GM21515 (cell line): Measurements from ENCODE around the gene MYMK.

Source experiments
- ATAC-seq: cut with Tn5 transposase; IDR thresholded peaks from one replicate; pipeline ENCODE4 v1.9.1; 2021; ENCODE audit not compliant: unreplicated experiment

Gene MYMK

DNA sequence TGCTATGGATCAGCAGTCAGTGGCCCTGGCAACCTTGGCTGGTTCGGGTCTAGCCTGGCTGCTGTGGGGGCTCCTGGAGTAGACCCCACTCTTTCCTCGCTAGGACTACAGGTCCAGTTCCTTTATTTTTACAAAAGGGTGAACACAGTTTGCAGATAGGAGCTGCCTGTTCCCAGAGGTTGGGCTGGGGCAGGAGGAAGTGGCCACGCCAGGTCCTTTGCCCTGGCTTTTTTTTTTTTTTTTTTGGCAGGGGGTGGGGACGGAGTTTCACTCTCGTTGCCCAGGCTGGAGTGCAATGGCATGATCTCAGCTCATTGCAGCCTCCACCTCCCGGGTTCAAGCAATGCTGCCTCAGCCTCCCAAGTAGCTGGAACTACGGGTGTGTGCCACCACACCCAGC lies 53.8 kb downstream of the MYMK start:
- no peak for ATAC-seq

DNA sequence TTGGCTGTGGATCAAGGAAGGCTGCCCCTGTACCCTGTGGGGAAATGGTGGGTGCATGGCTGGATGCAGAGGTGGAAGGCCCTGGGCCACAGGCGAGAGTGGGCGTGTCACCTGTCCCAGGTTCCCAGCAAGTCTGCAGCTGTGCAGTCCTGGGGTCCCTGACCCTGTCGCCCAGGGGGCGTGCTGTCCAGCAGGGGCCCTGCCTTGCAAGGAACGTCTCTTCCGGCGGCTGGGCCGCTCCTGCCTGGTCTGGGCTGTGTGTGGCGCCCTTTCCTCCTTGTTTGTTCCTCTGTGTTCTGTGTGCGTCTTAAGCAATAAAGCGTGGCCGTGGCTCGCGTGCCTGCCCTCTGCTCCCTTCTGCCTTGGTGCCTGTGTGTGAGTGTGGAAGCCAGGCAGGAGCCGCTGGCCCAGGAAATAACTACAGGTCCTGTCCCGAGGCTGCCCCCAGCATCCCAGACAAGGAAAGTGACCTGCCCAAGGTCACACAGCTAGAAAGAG lies 54.3 kb downstream of the MYMK start:
- no peak for ATAC-seq

DNA sequence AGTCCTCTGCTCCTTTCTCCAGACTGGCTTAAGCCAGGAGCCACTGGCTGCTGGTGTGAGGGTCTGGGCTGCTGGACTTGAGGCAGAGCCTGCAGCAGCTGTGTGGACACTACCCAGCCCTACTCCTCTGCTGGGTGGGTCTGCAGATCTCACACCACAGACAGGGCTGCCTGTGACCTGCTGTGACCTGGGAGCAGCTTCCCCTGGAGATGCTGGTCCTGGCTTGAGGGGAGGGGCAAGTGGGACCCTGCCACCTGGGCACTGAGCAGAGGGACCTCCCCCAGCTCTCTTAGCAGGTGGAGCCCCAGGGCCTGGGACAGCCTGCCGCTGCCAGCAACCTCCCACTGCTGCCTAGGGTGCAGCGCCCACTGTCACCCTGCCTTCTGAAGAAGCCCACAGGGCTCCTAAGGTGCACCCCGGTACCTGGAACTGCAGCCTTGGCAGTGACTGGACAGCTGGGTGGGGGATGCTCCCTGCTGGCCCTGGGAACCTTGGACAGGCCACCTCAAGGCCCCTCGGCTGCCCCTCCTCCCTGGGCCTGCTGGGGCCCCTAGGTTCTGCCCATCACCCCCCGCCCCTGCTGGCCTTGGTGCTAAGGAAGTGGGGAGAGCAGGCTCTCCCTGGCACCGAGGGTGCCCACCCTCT lies 55.9 kb downstream of the MYMK start:
- ATAC-seq: no peak

DNA sequence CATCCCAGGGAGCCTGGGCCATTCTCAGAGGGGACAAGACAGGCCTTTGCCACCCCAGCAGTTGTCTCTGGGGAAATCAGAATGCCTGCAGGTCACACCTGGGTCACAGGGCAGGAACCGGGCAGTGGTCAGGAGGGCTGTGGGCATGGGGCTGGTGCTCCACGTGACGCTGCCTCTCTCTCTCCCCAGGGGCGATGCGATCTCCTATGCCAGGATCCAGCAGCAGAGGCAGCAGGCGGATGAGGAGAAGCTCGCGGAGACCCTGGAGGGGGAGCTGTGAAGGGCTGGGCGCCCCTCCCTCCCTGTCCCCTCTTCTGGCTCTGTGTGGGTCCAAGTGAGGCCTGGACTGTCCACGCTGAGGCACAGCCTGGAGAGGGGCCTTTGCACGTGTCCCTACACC lies 56.4 kb downstream of the MYMK start:
- ATAC-seq: no peak

DNA sequence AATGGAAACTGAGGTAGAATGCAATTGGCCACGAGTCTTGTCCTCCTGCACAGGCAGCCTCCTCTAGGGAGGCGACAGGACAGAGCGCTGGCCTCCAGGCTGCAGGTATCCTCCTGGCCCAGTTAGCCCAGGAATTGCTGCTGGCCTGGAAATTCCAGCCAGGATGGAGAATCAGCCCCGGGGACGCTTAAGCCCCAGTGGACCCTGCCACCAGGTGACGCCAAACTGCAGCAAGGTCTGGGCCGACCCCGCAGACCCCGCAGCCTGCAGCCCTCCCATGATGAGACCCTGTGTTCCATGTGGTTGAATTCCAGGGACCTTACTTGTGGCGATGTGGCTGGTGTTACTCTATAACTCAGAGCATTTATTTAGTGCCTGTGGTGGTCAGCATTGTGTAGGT lies 57.7 kb downstream of the MYMK start:
- no peak for ATAC-seq

DNA sequence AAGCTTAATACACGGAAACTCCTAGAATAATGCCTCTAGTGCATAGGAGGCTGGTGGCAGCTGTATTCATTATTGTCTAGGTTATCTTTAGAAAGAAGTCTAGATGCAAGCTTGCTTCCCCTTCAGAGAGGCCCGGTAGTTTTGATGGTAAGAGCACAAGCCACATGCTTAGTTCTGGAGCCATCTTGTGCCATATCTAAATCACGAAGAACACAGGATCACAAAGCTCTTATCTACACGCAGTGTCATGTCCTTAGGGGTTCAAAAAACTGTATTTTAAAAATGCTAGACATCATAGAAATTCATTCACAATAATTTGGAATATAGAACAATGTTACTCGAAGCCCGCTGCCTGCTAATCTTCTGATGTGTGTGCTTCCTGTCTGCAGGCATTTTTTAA lies 58.8 kb downstream of the MYMK start:
- no peak for ATAC-seq

DNA sequence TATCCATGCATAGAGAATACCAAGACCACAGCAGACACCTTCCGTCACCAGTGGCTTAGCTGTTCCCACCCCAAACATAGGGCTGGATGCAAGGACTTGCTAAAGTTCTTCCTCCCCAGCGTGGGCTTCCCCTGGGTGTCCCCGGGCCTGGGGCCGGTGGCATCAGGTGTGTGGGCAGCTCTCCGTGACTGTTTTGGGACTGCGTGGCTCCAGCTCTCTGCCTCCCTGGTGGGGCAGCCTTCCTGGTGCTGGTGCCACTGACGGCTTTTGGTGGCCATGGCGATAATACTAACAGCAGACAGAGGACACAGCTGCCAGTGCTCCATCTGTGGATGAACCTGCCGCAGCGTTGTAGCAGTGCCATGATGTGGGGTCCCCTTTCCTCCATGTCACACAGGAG lies 60.1 kb downstream of the MYMK start:
- ATAC-seq: no peak
